Measurements from ENCODE around the gene CCDC88C. TPM values are rescaled to one million over a fixed set of nuclear protein-coding genes. Genes with fewer than 3 reads are reported as not detected.

Gene CCDC88C
- total RNA-seq, 1 experiment from 2014 or later = 33.2 TPM

DNA sequence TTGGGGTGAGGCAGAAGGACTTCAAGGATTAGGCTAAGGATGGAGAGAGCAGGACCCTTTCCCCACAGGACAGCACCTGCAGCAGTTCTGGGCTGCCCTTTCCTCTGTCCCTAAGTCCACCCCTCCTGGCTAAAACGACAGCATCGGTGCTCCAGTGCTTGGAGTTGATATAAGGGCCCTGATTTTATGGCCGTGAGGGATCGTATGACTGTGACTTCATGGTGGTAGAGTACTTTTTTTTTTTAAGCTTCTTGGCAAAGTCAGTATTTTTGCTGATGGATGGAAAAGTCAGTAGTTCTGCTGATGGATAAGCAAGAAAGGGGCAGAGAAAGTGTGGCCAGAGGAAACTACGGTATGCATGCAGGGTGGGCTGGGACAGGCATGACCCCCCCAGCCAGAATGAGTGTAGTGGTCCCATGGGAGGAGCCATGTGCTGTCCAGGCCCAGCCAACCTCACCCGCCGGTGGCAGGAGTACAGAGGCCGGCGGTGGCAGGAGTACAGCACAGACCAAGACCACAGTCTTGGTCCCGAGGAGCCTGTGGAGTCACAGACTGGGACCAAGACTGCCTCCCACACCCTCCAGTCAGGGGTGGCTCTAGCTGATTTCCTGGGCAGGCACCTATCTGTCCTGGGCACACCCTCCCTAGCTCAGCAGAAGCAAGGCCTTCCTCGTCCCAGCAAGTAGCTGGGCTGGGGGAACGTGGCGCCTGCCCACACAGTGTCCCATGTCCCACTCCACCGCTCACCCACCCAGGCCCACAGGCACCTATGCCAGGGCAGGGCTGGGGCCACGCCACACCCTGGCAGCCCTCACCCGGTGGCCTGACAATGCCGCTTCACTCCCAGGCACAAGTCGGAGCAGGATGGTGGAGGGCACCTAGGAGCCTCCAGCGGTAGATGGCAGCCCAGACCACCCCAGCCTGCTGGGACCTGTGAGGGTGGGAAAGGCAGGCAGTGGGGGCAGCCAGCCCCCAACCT lies 46.3 kb downstream of the CCDC88C start:
- intact Hi-C loops (cut with micrococcal nuclease; ENCODE audit: unreplicated experiment) = no loop called here
- CTCF ChIA-PET = no interaction called here
- H3K27ac Mint-ChIP-seq (ENCODE audit: unreplicated experiment) = no peak overlapping the region
- no peaks in the 10 kb centered on the region for H3K9me3 Mint-ChIP-seq (ENCODE audit: low read depth, unreplicated experiment)
- H3K36me3 Mint-ChIP-seq (ENCODE audit: insufficient read depth, unreplicated experiment) = peaks cover 22% of the 10 kb centered on the region
- no peaks in the 10 kb centered on the region for H3K27me3 Mint-ChIP-seq (ENCODE audit: unreplicated experiment)
- no peak for DNase-seq
- H3K4me1 Mint-ChIP-seq (ENCODE audit: low read depth, unreplicated experiment) = peaks cover 46% of the 10 kb centered on the region
- H3K4me3 Mint-ChIP-seq (ENCODE audit: low read depth, unreplicated experiment) = no peak overlapping the region
- BruUV-seq (replicated peaks) = no TSS peak
- TF ChIP-seq, protein P1, sequence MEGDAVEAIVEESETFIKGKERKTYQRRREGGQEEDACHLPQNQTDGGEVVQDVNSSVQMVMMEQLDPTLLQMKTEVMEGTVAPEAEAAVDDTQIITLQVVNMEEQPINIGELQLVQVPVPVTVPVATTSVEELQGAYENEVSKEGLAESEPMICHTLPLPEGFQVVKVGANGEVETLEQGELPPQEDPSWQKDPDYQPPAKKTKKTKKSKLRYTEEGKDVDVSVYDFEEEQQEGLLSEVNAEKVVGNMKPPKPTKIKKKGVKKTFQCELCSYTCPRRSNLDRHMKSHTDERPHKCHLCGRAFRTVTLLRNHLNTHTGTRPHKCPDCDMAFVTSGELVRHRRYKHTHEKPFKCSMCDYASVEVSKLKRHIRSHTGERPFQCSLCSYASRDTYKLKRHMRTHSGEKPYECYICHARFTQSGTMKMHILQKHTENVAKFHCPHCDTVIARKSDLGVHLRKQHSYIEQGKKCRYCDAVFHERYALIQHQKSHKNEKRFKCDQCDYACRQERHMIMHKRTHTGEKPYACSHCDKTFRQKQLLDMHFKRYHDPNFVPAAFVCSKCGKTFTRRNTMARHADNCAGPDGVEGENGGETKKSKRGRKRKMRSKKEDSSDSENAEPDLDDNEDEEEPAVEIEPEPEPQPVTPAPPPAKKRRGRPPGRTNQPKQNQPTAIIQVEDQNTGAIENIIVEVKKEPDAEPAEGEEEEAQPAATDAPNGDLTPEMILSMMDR (IDR thresholded peaks at IDR 0.05; ENCODE audit: unreplicated experiment) = no peak

GRCh38 chr14:91369628-91370445 lies 47.8 kb downstream of the CCDC88C start:
- peaks cover 22% of the 10 kb centered on the region for H3K36me3 Mint-ChIP-seq (ENCODE audit: insufficient read depth, unreplicated experiment)
- no peak for DNase-seq
- H3K4me3 Mint-ChIP-seq (ENCODE audit: low read depth, unreplicated experiment) = no peak overlapping the region
- H3K27ac Mint-ChIP-seq (ENCODE audit: unreplicated experiment) = no peak overlapping the region
- intact Hi-C loops (cut with micrococcal nuclease; ENCODE audit: unreplicated experiment) = loop anchor here (5.0 kb wide), 1 partner anchor 47 kb away; the partner anchor contains the start of gene CCDC88C
- BruUV-seq (replicated peaks) = no TSS peak
- H3K27me3 Mint-ChIP-seq (ENCODE audit: unreplicated experiment) = no peaks in the 10 kb centered on the region
- H3K4me1 Mint-ChIP-seq (ENCODE audit: low read depth, unreplicated experiment) = peaks cover 42% of the 10 kb centered on the region
- CTCF ChIA-PET = no interaction called here
- TF ChIP-seq, protein P1 (IDR thresholded peaks at IDR 0.05; ENCODE audit: unreplicated experiment) = no peak
- no peaks in the 10 kb centered on the region for H3K9me3 Mint-ChIP-seq (ENCODE audit: low read depth, unreplicated experiment)

DNA sequence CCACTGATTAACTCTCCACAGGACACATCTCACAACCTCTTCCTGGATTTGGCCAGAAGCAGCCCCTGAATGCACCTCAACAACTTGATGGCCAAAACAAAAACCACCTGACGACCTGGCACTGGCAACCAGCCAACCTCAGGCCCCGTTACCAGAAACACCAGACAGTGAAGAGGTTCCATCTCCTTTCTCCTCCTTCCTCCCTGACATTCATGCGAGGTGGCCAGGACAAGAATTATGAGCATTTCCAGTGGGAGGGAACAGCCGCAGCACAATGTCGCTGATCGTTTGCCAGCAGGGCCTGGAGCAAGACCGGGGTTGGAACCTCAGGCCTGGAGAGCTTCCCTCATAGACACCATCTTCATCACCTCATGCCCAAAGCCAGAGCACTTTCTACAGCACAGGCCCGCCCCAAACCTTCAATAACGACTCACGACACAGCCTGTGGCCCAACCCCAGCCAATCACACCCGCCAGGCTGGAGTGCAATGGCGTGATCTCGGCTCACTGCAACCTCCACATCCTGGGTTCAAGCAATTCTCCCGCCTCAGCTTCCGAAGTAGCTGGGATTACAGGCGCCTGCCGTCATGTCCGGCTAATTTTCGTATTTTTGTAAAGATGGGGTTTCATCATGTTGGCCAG lies 48.7 kb downstream of the CCDC88C start:
- intact Hi-C loops (cut with micrococcal nuclease; ENCODE audit: unreplicated experiment) = loop anchor here (5.0 kb wide), 1 partner anchor 48 kb away; the partner anchor contains the start of gene CCDC88C
- no peak overlapping the region for H3K4me3 Mint-ChIP-seq (ENCODE audit: low read depth, unreplicated experiment)
- no peaks in the 10 kb centered on the region for H3K9me3 Mint-ChIP-seq (ENCODE audit: low read depth, unreplicated experiment)
- H3K36me3 Mint-ChIP-seq (ENCODE audit: insufficient read depth, unreplicated experiment) = peaks cover 22% of the 10 kb centered on the region
- BruUV-seq (replicated peaks) = no TSS peak
- H3K27me3 Mint-ChIP-seq (ENCODE audit: unreplicated experiment) = no peaks in the 10 kb centered on the region
- DNase-seq = no peak
- TF ChIP-seq, protein P1 (IDR thresholded peaks at IDR 0.05; ENCODE audit: unreplicated experiment) = no peak
- no peak overlapping the region for H3K27ac Mint-ChIP-seq (ENCODE audit: unreplicated experiment)
- CTCF ChIA-PET = no interaction called here
- peaks cover 33% of the 10 kb centered on the region for H3K4me1 Mint-ChIP-seq (ENCODE audit: low read depth, unreplicated experiment)

Measured in Calu3 (cell line).